Lung microvascular endothelial cell (primary cell): ENCODE measurements around the gene GNG13. TPM values are rescaled to one million over a fixed set of nuclear protein-coding genes. Genes with fewer than 3 reads are reported as not detected.

Experiments used
- DNase-seq, 2 donors: peaks; one replicate each; pipeline versions ENCODE4 v3.0.0 to v3.0.0-alpha.2; 2010; ENCODE audit warnings: low read depth in 2 of 2
- total RNA-seq: library from RNA; depleted of rRNA; stranded (reverse); fragments of >200 nt; gene quantifications from 2 replicates; pipeline ENCODE4 v1.2.1, GENCODE V29; 2014

The GNG13 gene
- total RNA-seq, 1 donor from 2014 or later, result not detected

GRCh38 chr16:794091-794822 is 6.3 kb downstream of the GNG13 start:
- DNase-seq, result no peak

- DNase-seq, result no peak
Observed at GRCh38 chr16:793414-793813, 7.1 kb downstream of the GNG13 start.

- DNase-seq, result no peak
Observed at GRCh38 chr16:792221-792995, 8.1 kb downstream of the GNG13 start.

GRCh38 chr16:791131-791530 is 9.4 kb downstream of the GNG13 start:
- DNase-seq, result no peak

GRCh38 chr16:790086-790485 is 10.4 kb downstream of the GNG13 start:
- no peak for DNase-seq

- no peak for DNase-seq
Observed at GRCh38 chr16:789191-789850, 11.2 kb downstream of the GNG13 start.

GRCh38 chr16:788399-789126 is 12.0 kb downstream of the GNG13 start, which contains the start of gene CHTF18:
Gene CHTF18, plus strand, starts transcription at chr16:788620. Its CDS starts 65 bp downstream, at chr16:788685.
- DNase-seq, result peak; percentile 95 to 96

- no peak for DNase-seq
Observed at GRCh38 chr16:787978-788398, 12.5 kb downstream of the GNG13 start, which contains the start of gene RPUSD1. Gene RPUSD1, minus strand, starts transcription at chr16:788381. Its CDS starts 644 bp downstream, at chr16:787737.

GRCh38 chr16:787321-787966 is 13.1 kb downstream of the GNG13 start:
- peak; percentile 11 to 17 for DNase-seq

GRCh38 chr16:785563-786535 is 14.7 kb downstream of the GNG13 start:
- peak; percentile 61 to 75 for DNase-seq

GRCh38 chr16:784431-784830 is 16.1 kb downstream of the GNG13 start:
- no peak for DNase-seq

GRCh38 chr16:783404-784161 is 17.0 kb downstream of the GNG13 start:
- DNase-seq, result no peak

GRCh38 chr16:782766-783403 is 17.6 kb downstream of the GNG13 start:
- DNase-seq, result no peak

- DNase-seq, result no peak
Observed at GRCh38 chr16:782258-782657, 18.3 kb downstream of the GNG13 start.

GRCh38 chr16:781346-782010 is 19.1 kb downstream of the GNG13 start:
- no peak for DNase-seq

- no peak for DNase-seq
Observed at GRCh38 chr16:780296-780695, 20.2 kb downstream of the GNG13 start.

- no peak for DNase-seq
Observed at GRCh38 chr16:779561-779960, 21.0 kb downstream of the GNG13 start.
